Neutrophil (primary cell): Measurements from ENCODE around the gene C4orf36.

Source experiments
- H3K27ac ChIP-seq: fragments of 200-600 bp; sonication (generic); 2 replicates; pipeline ENCODE4 v1.5.1; 2016; ENCODE audit warnings: mild to moderate bottlenecking, moderate library complexity
- H3K27me3 ChIP-seq: fragments of 200-600 bp; sonication (generic); 2 replicates; pipeline ENCODE4 v1.6.0; 2016; ENCODE audit warnings: mild to moderate bottlenecking
- H3K36me3 ChIP-seq: fragments of 200-600 bp; sonication (generic); 2 replicates; pipeline ENCODE4 v1.5.1; 2017
- H3K4me1 ChIP-seq, 2 experiments: fragments of 200-600 bp in 1 of 2; sonication (generic) in 1 of 2; 1 replicate in 1 of 2; 2 replicates in 1 of 2; pipeline versions ENCODE4 v1.5.1 to v1.6.1; 2013 to 2016; ENCODE audit warnings: low read depth in 1 of 2, low read length in 1 of 2, mild to moderate bottlenecking in 1 of 2, moderate library complexity in 1 of 2; ENCODE audit not compliant: control insufficient read depth in 1 of 2, insufficient read depth in 1 of 2
- H3K4me3 ChIP-seq, 2 experiments: fragments of 200-600 bp in 1 of 2; sonication (generic) in 1 of 2; 1 replicate in 1 of 2; 2 replicates in 1 of 2; pipeline ENCODE4 v1.5.1; 2013 to 2016; ENCODE audit warnings: low read depth in 1 of 2, low read length in 1 of 2, mild to moderate bottlenecking in 1 of 2, moderate library complexity in 1 of 2
- H3K9me3 ChIP-seq: fragments of 200-600 bp; sonication (generic); 2 replicates; pipeline ENCODE4 v1.5.1; 2016
- CTCF ChIP-seq: fragments of 200-600 bp; sonication (generic); IDR thresholded peaks from 2 replicates; pipeline ENCODE4 v1.5.1; 2016; ENCODE audit warnings: antibody characterized with exemption

C4orf36 gene

GRCh38 chr4:86935853-86936733, 43.9 kb upstream of the C4orf36 start:
- Histone ChIP-seq H3K4me1 (peaks cover 22 to 27% of the 10 kb centered on the region in 2 experiments), H3K27ac (peak overlapping the region; percentile 85), H3K4me3 (peak overlapping the region; percentile 77 to 94), H3K36me3 (no peaks in the 10 kb centered on the region), H3K9me3 (no peaks in the 10 kb centered on the region), H3K27me3 (no peaks in the 10 kb centered on the region)
- TF ChIP-seq CTCF: no peak

GRCh38 chr4:86935566-86935852, 43.3 kb upstream of the C4orf36 start:
- Histone ChIP-seq H3K9me3 (no peaks in the 10 kb centered on the region), H3K4me1 (peaks cover 22 to 27% of the 10 kb centered on the region in 2 experiments), H3K27me3 (no peaks in the 10 kb centered on the region), H3K4me3 (peak overlapping the region; percentile 77 to 94), H3K27ac (peak overlapping the region; percentile 85), H3K36me3 (no peaks in the 10 kb centered on the region)
- TF ChIP-seq CTCF: no peak

- peak within 1 kb of the TSS; percentile 77 to 94 for H3K4me3 ChIP-seq
- no peaks in the 10 kb centered on the region for H3K9me3 ChIP-seq
- H3K4me1 ChIP-seq: peaks cover 22 to 27% of the 10 kb centered on the region in 2 experiments
- peak within 1 kb of the TSS; percentile 85 for H3K27ac ChIP-seq
- no peaks in the 10 kb centered on the region for H3K36me3 ChIP-seq
- no peaks in the 10 kb centered on the region for H3K27me3 ChIP-seq
- TF ChIP-seq CTCF: peak; percentile 85
These were observed 42.7 kb upstream of the C4orf36 start, which contains the start of gene AFF1 for GRCh38 chr4:86934771-86935565. AFF1 (plus strand) TSS chr4:86935011; CDS start chr4:86948534, 13,523 bp downstream.

- peaks cover 22 to 26% of the 10 kb centered on the region in 2 experiments for H3K4me1 ChIP-seq
- H3K27me3 ChIP-seq: no peaks in the 10 kb centered on the region
- no peaks in the 10 kb centered on the region for H3K9me3 ChIP-seq
- H3K36me3 ChIP-seq: no peaks in the 10 kb centered on the region
- TF ChIP-seq CTCF: no peak
- H3K27ac ChIP-seq: peak overlapping the region; percentile 85
- peak overlapping the region; percentile 77 to 94 for H3K4me3 ChIP-seq
These were observed 42.0 kb upstream of the C4orf36 start for GRCh38 chr4:86934147-86934770.

- no peaks in the 10 kb centered on the region for H3K27me3 ChIP-seq
- no peaks in the 10 kb centered on the region for H3K36me3 ChIP-seq
- H3K9me3 ChIP-seq: no peaks in the 10 kb centered on the region
- H3K4me1 ChIP-seq: peaks cover 13% of the 10 kb centered on the region in 2 experiments
- TF ChIP-seq CTCF: no peak
- H3K4me3 ChIP-seq: no peak overlapping the region
- peak overlapping the region; percentile 37 for H3K27ac ChIP-seq
These were observed 36.4 kb upstream of the C4orf36 start for GRCh38 chr4:86928400-86929255.
